Measurements from ENCODE around the gene OR14I1. TPM values are rescaled to one million over a fixed set of nuclear protein-coding genes. Genes with fewer than 3 reads are reported as not detected.

The OR14I1 gene
- total and polyA plus RNA-seq, 9 of the 15 experiments (the other 6 are each of a cell fraction or from before 2014, with no cell fraction given) = not detected

DNA sequence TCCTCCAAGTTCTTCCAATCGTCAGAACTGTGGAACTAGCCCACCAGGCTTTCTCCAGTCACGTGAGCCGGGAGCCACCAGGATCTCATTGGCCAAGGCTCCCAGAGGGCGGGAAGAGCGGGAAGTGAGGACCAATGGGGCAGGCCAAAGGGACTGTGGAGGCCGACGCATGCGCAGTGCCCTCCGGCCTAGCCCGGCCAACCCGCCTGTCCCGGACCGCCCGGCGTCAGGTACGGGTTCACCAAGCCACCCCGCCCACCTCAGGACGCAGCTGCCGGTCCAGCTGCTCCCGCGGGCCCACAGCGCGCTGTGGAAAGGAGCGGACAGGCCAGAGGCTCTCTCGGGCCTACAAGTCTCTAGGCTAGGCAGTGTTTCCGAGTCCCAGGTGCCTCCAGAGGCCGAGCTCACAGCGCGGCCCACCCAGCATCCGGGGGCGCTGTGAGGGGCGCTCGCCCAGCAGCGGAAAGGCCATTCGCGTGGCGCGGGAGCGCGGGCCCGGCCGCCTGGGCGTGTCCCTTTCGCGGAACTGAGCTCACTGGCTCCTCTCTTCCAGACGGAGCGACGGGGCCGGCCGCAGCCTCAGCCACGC lies 10.9 kb downstream of the OR14I1 start (continued):
- TF ChIP-seq, protein P1, sequence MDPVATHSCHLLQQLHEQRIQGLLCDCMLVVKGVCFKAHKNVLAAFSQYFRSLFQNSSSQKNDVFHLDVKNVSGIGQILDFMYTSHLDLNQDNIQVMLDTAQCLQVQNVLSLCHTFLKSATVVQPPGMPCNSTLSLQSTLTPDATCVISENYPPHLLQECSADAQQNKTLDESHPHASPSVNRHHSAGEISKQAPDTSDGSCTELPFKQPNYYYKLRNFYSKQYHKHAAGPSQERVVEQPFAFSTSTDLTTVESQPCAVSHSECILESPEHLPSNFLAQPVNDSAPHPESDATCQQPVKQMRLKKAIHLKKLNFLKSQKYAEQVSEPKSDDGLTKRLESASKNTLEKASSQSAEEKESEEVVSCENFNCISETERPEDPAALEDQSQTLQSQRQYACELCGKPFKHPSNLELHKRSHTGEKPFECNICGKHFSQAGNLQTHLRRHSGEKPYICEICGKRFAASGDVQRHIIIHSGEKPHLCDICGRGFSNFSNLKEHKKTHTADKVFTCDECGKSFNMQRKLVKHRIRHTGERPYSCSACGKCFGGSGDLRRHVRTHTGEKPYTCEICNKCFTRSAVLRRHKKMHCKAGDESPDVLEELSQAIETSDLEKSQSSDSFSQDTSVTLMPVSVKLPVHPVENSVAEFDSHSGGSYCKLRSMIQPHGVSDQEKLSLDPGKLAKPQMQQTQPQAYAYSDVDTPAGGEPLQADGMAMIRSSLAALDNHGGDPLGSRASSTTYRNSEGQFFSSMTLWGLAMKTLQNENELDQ (CRISPR knock-in tag; IDR thresholded peaks at IDR 0.05; ENCODE audit: borderline replicate concordance) = peak; percentile 92; the same call in 1 of the 2 replicates
- TF ChIP-seq GABPB1 (CRISPR knock-in tag; IDR thresholded peaks at IDR 0.05) (peak; percentile 50; the same call in 1 of the 2 replicates), PTRF (tag; IDR thresholded peaks at IDR 0.05) (no peak), HLTF (IDR thresholded peaks at IDR 0.05) (no peak), MEIS2 (IDR thresholded peaks at IDR 0.05; ENCODE audit: partially characterized antibody) (peak; percentile 60), ZNF354B (CRISPR knock-in tag; IDR thresholded peaks at IDR 0.05) (no peak), FOXK1 (CRISPR knock-in tag; IDR thresholded peaks at IDR 0.05; ENCODE audit: borderline replicate concordance) (peak; percentile 90; the same call in 1 of the 2 replicates), SMAD4 (CRISPR knock-in tag; conservative IDR thresholded peaks at IDR 0.05) (peak; percentile 55), TRIM28 (IDR thresholded peaks at IDR 0.05) (no peak)
- TF ChIP-seq, protein P2, sequence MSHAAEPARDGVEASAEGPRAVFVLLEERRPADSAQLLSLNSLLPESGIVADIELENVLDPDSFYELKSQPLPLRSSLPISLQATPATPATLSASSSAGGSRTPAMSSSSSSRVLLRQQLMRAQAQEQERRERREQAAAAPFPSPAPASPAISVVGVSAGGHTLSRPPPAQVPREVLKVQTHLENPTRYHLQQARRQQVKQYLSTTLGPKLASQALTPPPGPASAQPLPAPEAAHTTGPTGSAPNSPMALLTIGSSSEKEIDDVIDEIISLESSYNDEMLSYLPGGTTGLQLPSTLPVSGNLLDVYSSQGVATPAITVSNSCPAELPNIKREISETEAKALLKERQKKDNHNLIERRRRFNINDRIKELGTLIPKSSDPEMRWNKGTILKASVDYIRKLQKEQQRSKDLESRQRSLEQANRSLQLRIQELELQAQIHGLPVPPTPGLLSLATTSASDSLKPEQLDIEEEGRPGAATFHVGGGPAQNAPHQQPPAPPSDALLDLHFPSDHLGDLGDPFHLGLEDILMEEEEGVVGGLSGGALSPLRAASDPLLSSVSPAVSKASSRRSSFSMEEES (CRISPR knock-in tag; IDR thresholded peaks at IDR 0.05) = peak; percentile 91
- TF ChIP-seq, protein P3, sequence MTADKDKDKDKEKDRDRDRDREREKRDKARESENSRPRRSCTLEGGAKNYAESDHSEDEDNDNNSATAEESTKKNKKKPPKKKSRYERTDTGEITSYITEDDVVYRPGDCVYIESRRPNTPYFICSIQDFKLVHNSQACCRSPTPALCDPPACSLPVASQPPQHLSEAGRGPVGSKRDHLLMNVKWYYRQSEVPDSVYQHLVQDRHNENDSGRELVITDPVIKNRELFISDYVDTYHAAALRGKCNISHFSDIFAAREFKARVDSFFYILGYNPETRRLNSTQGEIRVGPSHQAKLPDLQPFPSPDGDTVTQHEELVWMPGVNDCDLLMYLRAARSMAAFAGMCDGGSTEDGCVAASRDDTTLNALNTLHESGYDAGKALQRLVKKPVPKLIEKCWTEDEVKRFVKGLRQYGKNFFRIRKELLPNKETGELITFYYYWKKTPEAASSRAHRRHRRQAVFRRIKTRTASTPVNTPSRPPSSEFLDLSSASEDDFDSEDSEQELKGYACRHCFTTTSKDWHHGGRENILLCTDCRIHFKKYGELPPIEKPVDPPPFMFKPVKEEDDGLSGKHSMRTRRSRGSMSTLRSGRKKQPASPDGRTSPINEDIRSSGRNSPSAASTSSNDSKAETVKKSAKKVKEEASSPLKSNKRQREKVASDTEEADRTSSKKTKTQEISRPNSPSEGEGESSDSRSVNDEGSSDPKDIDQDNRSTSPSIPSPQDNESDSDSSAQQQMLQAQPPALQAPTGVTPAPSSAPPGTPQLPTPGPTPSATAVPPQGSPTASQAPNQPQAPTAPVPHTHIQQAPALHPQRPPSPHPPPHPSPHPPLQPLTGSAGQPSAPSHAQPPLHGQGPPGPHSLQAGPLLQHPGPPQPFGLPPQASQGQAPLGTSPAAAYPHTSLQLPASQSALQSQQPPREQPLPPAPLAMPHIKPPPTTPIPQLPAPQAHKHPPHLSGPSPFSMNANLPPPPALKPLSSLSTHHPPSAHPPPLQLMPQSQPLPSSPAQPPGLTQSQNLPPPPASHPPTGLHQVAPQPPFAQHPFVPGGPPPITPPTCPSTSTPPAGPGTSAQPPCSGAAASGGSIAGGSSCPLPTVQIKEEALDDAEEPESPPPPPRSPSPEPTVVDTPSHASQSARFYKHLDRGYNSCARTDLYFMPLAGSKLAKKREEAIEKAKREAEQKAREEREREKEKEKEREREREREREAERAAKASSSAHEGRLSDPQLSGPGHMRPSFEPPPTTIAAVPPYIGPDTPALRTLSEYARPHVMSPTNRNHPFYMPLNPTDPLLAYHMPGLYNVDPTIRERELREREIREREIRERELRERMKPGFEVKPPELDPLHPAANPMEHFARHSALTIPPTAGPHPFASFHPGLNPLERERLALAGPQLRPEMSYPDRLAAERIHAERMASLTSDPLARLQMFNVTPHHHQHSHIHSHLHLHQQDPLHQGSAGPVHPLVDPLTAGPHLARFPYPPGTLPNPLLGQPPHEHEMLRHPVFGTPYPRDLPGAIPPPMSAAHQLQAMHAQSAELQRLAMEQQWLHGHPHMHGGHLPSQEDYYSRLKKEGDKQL (CRISPR knock-in tag; IDR thresholded peaks at IDR 0.05; ENCODE audit: borderline replicate concordance) = peak; percentile 77; the same call in 1 of the 2 replicates
- TF ChIP-seq, protein P4, sequence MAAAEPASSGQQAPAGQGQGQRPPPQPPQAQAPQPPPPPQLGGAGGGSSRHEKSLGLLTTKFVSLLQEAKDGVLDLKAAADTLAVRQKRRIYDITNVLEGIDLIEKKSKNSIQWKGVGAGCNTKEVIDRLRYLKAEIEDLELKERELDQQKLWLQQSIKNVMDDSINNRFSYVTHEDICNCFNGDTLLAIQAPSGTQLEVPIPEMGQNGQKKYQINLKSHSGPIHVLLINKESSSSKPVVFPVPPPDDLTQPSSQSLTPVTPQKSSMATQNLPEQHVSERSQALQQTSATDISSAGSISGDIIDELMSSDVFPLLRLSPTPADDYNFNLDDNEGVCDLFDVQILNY (CRISPR knock-in tag; IDR thresholded peaks at IDR 0.05) = peak; percentile 83; the same call in 1 of the 2 replicates
- TF ChIP-seq, protein P5, sequence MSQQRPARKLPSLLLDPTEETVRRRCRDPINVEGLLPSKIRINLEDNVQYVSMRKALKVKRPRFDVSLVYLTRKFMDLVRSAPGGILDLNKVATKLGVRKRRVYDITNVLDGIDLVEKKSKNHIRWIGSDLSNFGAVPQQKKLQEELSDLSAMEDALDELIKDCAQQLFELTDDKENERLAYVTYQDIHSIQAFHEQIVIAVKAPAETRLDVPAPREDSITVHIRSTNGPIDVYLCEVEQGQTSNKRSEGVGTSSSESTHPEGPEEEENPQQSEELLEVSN (IDR thresholded peaks at IDR 0.05; ENCODE audit: borderline replicate concordance in 1 of 2, extremely low read depth in 1 of 2, insufficient read depth in 1 of 2, insufficient read length in 1 of 2, low read depth in 1 of 2, low read length in 1 of 2, poor library complexity in 1 of 2, severe bottlenecking in 1 of 2) = peak; percentile 94 to 96
- TF ChIP-seq, protein P6, sequence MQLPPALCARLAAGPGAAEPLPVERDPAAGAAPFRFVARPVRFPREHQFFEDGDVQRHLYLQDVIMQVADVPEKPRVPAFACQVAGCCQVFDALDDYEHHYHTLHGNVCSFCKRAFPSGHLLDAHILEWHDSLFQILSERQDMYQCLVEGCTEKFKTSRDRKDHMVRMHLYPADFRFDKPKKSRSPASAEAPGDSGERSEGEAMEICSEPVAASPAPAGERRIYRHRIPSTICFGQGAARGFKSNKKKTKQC (CRISPR knock-in tag; IDR thresholded peaks at IDR 0.05) = peak; percentile 96
